ENCODE results near the gene TNNI3K. TPM values are rescaled to one million over a fixed set of nuclear protein-coding genes. Genes with fewer than 3 reads are reported as not detected.

Gene TNNI3K
- total and polyA plus RNA-seq, 10 of the 15 experiments (the other 5 are each of a cell fraction or from before 2014, with no cell fraction given) = 0.14 to 1.6 (median 0.44) TPM; not detected in 4

DNA sequence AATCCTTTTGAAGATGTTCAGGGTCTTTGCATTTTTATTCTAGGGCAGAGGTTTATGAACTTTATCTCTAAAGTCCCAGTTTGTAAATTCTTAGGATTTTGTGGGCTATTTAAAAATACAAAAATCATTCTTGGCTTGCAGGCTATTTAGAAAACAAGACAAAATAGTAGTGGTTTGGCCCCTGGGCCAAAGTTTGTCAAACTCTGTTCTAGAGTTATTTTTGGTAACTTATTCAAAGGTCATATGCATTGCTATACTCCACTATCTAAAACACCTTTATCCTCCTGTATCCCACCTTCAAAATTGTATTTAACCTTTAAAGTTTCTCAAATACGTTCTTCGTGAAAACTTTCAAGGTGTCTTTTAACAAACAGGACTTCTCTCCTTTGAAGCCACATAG, 352.7 kb downstream of the TNNI3K start (continued):
- TF ChIP-seq, protein P1, sequence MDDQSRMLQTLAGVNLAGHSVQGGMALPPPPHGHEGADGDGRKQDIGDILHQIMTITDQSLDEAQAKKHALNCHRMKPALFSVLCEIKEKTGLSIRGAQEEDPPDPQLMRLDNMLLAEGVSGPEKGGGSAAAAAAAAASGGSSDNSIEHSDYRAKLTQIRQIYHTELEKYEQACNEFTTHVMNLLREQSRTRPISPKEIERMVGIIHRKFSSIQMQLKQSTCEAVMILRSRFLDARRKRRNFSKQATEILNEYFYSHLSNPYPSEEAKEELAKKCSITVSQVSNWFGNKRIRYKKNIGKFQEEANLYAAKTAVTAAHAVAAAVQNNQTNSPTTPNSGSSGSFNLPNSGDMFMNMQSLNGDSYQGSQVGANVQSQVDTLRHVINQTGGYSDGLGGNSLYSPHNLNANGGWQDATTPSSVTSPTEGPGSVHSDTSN (IDR thresholded peaks at IDR 0.05; ENCODE audit: insufficient replicate concordance, low read depth, low read length) = no peak

DNA sequence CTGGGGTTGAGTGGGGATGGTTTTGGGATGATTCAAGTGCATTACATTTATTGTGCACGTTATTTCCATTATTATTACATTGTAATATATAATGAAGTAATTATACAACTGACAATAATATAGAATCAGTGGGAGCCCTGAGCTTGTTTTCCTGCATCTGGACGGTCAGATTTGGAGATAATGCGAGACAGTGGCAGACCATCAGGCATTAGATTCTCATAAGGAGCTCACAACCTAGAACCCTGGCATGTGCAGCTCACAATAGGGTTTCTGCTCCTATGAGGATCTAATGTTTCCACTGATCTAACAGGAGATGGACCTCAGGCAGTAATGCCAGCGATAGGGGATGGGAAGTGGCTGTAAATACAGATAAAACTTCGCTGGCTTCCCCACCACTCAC, 355.1 kb downstream of the TNNI3K start:
- 49% methylated on average over 5 of the region's 5 CpGs for WGBS (ENCODE audit: insufficient coverage, insufficient replicate concordance, low lambda C conversion rate, missing lambda C conversion rate)
- no TSS peak for BruUV-seq (replicated peaks)
- ChIA-PET POLR2A (no interaction called here), RAD21 (ENCODE audit: unreplicated experiment) (no interaction called here), CTCF (interaction anchor here (1.0 to 1.3 kb wide), 2 partner anchors 12 to 89 kb away, joined by 3 to 4 read pairs; no protein-coding TSS in a partner anchor), SMC1A (ENCODE audit: uncharacterized antibody, unreplicated experiment) (interaction anchor here (1.0 to 1.6 kb wide), 2 partner anchors 10 to 24 kb away, joined by 3 read pairs; no protein-coding TSS in a partner anchor)
- no peak overlapping the region for H2AFZ ChIP-seq (ENCODE audit: control insufficient read depth, low read depth, low read length)
- H3K27me3 ChIP-seq (replicated peaks in 1 of 2; ENCODE audit: control insufficient read depth in 2 of 2, insufficient read depth in 2 of 2, low read length in 1 of 2) = no peaks in the 10 kb centered on the region
- no peaks in the 10 kb centered on the region for H3K4me1 ChIP-seq (ENCODE audit: control insufficient read depth, insufficient read depth, low read length)
- no peak overlapping the region for H3K4me3 ChIP-seq
- no peaks in the 10 kb centered on the region for H3K79me2 ChIP-seq (ENCODE audit: control insufficient read depth, insufficient read depth, low read length)
- no peak for TF ChIP-seq NR2C2 (IDR thresholded peaks at IDR 0.05; ENCODE audit: borderline replicate concordance, control insufficient read depth, insufficient read length, low read depth)
- TF ChIP-seq ETV6 (conservative IDR thresholded peaks at IDR 0.05 in 1 of 2, IDR thresholded peaks at IDR 0.05 in 1 of 2; ENCODE audit: borderline replicate concordance in 1 of 2, low read depth in 1 of 2) = no peak
- no peak for TF ChIP-seq SMAD5 (IDR thresholded peaks at IDR 0.05; ENCODE audit: low read depth)
- TF ChIP-seq EP300 (IDR thresholded peaks at IDR 0.05; ENCODE audit: borderline replicate concordance in 1 of 2, control insufficient read depth in 1 of 2, low read depth in 2 of 2, low read length in 2 of 2) = no peak
- no peak for TF ChIP-seq CBX3 (IDR thresholded peaks at IDR 0.05; ENCODE audit: borderline replicate concordance, low read depth)
- no peak for TF ChIP-seq ZNF207 (IDR thresholded peaks at IDR 0.05; ENCODE audit: borderline replicate concordance)
- no peak for TF ChIP-seq RB1 (IDR thresholded peaks at IDR 0.05; ENCODE audit: borderline replicate concordance)
- TF ChIP-seq BCL11A (IDR thresholded peaks at IDR 0.05; ENCODE audit: low read depth, low read length) = no peak
- TF ChIP-seq, protein P2, sequence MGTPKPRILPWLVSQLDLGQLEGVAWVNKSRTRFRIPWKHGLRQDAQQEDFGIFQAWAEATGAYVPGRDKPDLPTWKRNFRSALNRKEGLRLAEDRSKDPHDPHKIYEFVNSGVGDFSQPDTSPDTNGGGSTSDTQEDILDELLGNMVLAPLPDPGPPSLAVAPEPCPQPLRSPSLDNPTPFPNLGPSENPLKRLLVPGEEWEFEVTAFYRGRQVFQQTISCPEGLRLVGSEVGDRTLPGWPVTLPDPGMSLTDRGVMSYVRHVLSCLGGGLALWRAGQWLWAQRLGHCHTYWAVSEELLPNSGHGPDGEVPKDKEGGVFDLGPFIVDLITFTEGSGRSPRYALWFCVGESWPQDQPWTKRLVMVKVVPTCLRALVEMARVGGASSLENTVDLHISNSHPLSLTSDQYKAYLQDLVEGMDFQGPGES (IDR thresholded peaks at IDR 0.05) = no peak
- TF ChIP-seq PAX8 (IDR thresholded peaks at IDR 0.05) = no peak
- TF ChIP-seq, protein P3, sequence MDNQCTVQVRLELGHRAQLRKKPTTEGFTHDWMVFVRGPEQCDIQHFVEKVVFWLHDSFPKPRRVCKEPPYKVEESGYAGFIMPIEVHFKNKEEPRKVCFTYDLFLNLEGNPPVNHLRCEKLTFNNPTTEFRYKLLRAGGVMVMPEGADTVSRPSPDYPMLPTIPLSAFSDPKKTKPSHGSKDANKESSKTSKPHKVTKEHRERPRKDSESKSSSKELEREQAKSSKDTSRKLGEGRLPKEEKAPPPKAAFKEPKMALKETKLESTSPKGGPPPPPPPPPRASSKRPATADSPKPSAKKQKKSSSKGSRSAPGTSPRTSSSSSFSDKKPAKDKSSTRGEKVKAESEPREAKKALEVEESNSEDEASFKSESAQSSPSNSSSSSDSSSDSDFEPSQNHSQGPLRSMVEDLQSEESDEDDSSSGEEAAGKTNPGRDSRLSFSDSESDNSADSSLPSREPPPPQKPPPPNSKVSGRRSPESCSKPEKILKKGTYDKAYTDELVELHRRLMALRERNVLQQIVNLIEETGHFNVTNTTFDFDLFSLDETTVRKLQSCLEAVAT (IDR thresholded peaks at IDR 0.05) = no peak
- TF ChIP-seq SREBF2 (IDR thresholded peaks at IDR 0.05; ENCODE audit: low read length) = no peak
- TF ChIP-seq, protein P4, sequence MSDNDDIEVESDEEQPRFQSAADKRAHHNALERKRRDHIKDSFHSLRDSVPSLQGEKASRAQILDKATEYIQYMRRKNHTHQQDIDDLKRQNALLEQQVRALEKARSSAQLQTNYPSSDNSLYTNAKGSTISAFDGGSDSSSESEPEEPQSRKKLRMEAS (IDR thresholded peaks at IDR 0.05; ENCODE audit: low read depth, low read length) = no peak
- TF ChIP-seq, protein P5, sequence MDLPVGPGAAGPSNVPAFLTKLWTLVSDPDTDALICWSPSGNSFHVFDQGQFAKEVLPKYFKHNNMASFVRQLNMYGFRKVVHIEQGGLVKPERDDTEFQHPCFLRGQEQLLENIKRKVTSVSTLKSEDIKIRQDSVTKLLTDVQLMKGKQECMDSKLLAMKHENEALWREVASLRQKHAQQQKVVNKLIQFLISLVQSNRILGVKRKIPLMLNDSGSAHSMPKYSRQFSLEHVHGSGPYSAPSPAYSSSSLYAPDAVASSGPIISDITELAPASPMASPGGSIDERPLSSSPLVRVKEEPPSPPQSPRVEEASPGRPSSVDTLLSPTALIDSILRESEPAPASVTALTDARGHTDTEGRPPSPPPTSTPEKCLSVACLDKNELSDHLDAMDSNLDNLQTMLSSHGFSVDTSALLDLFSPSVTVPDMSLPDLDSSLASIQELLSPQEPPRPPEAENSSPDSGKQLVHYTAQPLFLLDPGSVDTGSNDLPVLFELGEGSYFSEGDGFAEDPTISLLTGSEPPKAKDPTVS (IDR thresholded peaks at IDR 0.05; ENCODE audit: low read depth, low read length) = no peak
- H3K9ac ChIP-seq (ENCODE audit: control insufficient read depth, insufficient read depth, low read length) = no peak overlapping the region
- H3K27ac ChIP-seq (ENCODE audit: control insufficient read depth, insufficient read depth) = no peak overlapping the region
- H4K20me1 ChIP-seq (ENCODE audit: control insufficient read depth, insufficient read depth) = no peaks in the 10 kb centered on the region
- DNase-seq (ENCODE audit: low read depth, low spot score) = no peak
- H3K9me3 ChIP-seq (replicated peaks; ENCODE audit: control insufficient read depth, insufficient read depth, low read length) = no peaks in the 10 kb centered on the region
- no peak overlapping the region for H3K4me2 ChIP-seq (ENCODE audit: control insufficient read depth, insufficient read depth)
- no peak for ATAC-seq
- in situ Hi-C loops (cut with MboI) = no loop called here
- FAIRE-seq = no peak
- intact Hi-C loops (cut with micrococcal nuclease; ENCODE audit: unreplicated experiment) = no loop called here
- H3K36me3 ChIP-seq (ENCODE audit: control insufficient read depth in 2 of 2, insufficient read depth in 2 of 2, low read length in 1 of 2) = no peaks in the 10 kb centered on the region

All from GM12878 (cell line).